GM10266 (cell line): Measurements from ENCODE around the gene BEND4.

Source experiments
- DNase-seq: peaks from one replicate; pipeline ENCODE4 v3.0.0; 2012; ENCODE audit errors: extremely low spot score
- CTCF ChIP-seq: IDR thresholded peaks from 2 replicates; pipeline ENCODE4 v1.5.1; 2012; ENCODE audit warnings: mild to moderate bottlenecking, low read depth; ENCODE audit not compliant: control insufficient read depth, insufficient read depth; ENCODE audit errors: missing control alignments

The BEND4 gene

GRCh38 chr4:42136371-42136770, 16.1 kb downstream of the BEND4 start:
- TF ChIP-seq CTCF = no peak
- DNase-seq = no peak

- DNase-seq = no peak
- TF ChIP-seq CTCF = no peak
Observed at GRCh38 chr4:42133006-42133405, 19.4 kb downstream of the BEND4 start.

GRCh38 chr4:42132099-42132498, 20.4 kb downstream of the BEND4 start:
- no peak for TF ChIP-seq CTCF
- no peak for DNase-seq

GRCh38 chr4:42123071-42123644, 29.3 kb downstream of the BEND4 start:
- TF ChIP-seq CTCF = no peak
- no peak for DNase-seq

- DNase-seq = no peak
- no peak for TF ChIP-seq CTCF
Observed at GRCh38 chr4:42122237-42122636, 30.2 kb downstream of the BEND4 start.

GRCh38 chr4:42119886-42120285, 32.6 kb downstream of the BEND4 start:
- no peak for TF ChIP-seq CTCF

GRCh38 chr4:42112846-42113245, 39.6 kb downstream of the BEND4 start:
- DNase-seq = no peak
- no peak for TF ChIP-seq CTCF

More at GRCh38 chr4:42119886-42120285, 32.6 kb downstream of the BEND4 start:
- no peak for DNase-seq
